ENCODE measurements around the gene C16orf95. TPM values are rescaled to one million over a fixed set of nuclear protein-coding genes. Genes with fewer than 3 reads are reported as not detected.
"Not testable (repeated sequence)": the region's sequence is repeated elsewhere in the genome, so short reads cannot be mapped to it uniquely, and the experiment has no call there.

The C16orf95 gene
- total RNA-seq, 2 experiments from 2014 or later: 11.2 to 13.6 TPM

- H3K4me3 Mint-ChIP-seq: no peak overlapping the region
- ATAC-seq (no peak), DNase-seq (no peak)
- H3K4me1 Mint-ChIP-seq: peaks cover 19% of the 10 kb centered on the region
- H3K27ac Mint-ChIP-seq: peak overlapping the region; percentile 11
- CTCF ChIA-PET: interaction anchor here (0.7 to 1.2 kb wide), 2 partner anchors 12 to 40 kb away, joined by 3 read pairs; partner anchors contain the start of gene FBXO31
- no peaks in the 10 kb centered on the region for H3K27me3 Mint-ChIP-seq
- peaks cover 31% of the 10 kb centered on the region for H3K36me3 Mint-ChIP-seq
- no peaks in the 10 kb centered on the region for H3K9me3 Mint-ChIP-seq (ENCODE audit: low read depth)
Measured at GRCh38 chr16:87343753-87344050, 26.5 kb upstream of the C16orf95 start.

- ATAC-seq: no peak
- H3K4me1 Mint-ChIP-seq: peaks cover 20% of the 10 kb centered on the region
Measured at GRCh38 chr16:87342978-87343752, 26.0 kb upstream of the C16orf95 start.

GRCh38 chr16:87342504-87342903 is 25.3 kb upstream of the C16orf95 start:
- Mint-ChIP-seq H3K9me3 (ENCODE audit: low read depth) (no peaks in the 10 kb centered on the region), H3K4me1 (peaks cover 24% of the 10 kb centered on the region), H3K27me3 (no peaks in the 10 kb centered on the region), H3K4me3 (no peak overlapping the region), H3K27ac (no peak overlapping the region), H3K36me3 (peaks cover 33% of the 10 kb centered on the region)
- DNase-seq: no peak
- CTCF ChIA-PET: no interaction called here
- ATAC-seq: no peak

More at GRCh38 chr16:87342978-87343752, 26.0 kb upstream of the C16orf95 start:
- CTCF ChIA-PET: interaction anchor here (0.7 kb wide), 1 partner anchor 11 kb away, joined by 3 read pairs; no protein-coding TSS in a partner anchor
- no peaks in the 10 kb centered on the region for H3K27me3 Mint-ChIP-seq
- no peaks in the 10 kb centered on the region for H3K9me3 Mint-ChIP-seq (ENCODE audit: low read depth)
- no peak overlapping the region for H3K27ac Mint-ChIP-seq
- no peak for DNase-seq
- no peak overlapping the region for H3K4me3 Mint-ChIP-seq
- peaks cover 31% of the 10 kb centered on the region for H3K36me3 Mint-ChIP-seq

- H3K4me3 Mint-ChIP-seq: no peak overlapping the region
- peaks cover 23% of the 10 kb centered on the region for H3K4me1 Mint-ChIP-seq
- no peaks in the 10 kb centered on the region for H3K9me3 Mint-ChIP-seq (ENCODE audit: low read depth)
- no peaks in the 10 kb centered on the region for H3K27me3 Mint-ChIP-seq
- H3K27ac Mint-ChIP-seq: no peak overlapping the region
- H3K36me3 Mint-ChIP-seq: peaks cover 32% of the 10 kb centered on the region
- DNase-seq (no peak), ATAC-seq (no peak)
- CTCF ChIA-PET: no interaction called here
Measured at GRCh38 chr16:87340198-87340597, 23.0 kb upstream of the C16orf95 start.

DNA sequence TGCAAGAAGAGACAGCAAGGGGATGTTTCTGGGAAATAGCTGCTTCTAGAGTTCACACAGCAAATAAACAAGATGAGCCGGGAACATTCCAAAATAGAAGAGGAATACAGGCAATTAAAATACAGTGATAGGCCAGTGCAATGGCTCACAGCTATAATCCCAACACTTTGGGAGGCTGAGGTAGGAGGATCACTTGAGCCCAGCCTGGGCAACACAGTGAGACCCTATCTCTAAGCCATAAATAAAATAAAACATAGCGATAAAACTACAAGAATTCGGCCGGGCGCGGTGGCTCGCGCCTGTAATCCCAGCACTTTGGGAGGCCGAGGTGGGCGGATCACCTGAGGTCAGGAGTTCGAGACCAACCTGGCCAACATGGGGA is 22.5 kb upstream of the C16orf95 start:
- CTCF ChIA-PET: not testable (repeated sequence)

DNA sequence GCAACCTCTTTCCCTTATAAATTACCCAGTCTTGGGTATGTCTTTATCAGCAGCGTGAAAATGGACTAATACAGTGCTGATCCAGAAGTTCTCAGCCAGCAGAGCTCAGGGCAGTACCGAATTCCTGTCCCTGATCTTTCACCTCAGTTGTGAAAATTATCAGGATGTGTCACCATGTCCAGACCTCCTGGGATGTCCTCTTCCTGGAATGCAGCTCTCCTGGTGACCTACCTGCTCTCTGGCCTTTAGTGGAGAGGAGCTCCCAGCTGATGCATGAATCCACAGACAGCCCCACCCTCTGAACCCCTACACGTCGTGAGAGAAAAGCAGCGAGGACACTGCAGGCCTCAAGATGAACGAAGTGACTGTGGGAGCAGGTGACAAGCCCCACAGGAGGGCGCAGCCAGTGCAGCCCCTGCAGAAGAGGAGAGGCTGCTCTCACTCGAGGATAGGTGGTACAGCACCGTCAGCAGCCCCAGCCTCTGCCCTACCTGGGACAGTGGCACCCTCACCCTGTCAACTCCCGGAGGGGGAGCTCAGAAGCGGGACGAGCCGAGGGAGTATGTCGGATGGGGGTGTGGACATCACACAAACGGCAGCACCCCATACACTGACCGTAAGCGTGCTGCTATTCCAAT is 22.0 kb upstream of the C16orf95 start:
- Mint-ChIP-seq H3K27me3 (no peaks in the 10 kb centered on the region), H3K4me1 (peaks cover 21% of the 10 kb centered on the region), H3K27ac (no peak overlapping the region), H3K36me3 (peaks cover 32% of the 10 kb centered on the region), H3K4me3 (no peak overlapping the region), H3K9me3 (ENCODE audit: low read depth) (no peaks in the 10 kb centered on the region)
- ATAC-seq (no peak), DNase-seq (no peak)
- CTCF ChIA-PET: no interaction called here

More for the DNA sequence above, 22.5 kb upstream of the C16orf95 start:
- H3K27ac Mint-ChIP-seq; H3K9me3 Mint-ChIP-seq (ENCODE audit: low read depth); ATAC-seq; H3K27me3 Mint-ChIP-seq; DNase-seq; H3K4me3 Mint-ChIP-seq: not testable (repeated sequence)
- Mint-ChIP-seq H3K4me1 (peaks cover 23% of the 10 kb centered on the region), H3K36me3 (peaks cover 32% of the 10 kb centered on the region)

- ATAC-seq: no peak
- no peak overlapping the region for H3K4me3 Mint-ChIP-seq
- no peak for DNase-seq
- H3K36me3 Mint-ChIP-seq: peaks cover 28% of the 10 kb centered on the region
- CTCF ChIA-PET: no interaction called here
- H3K9me3 Mint-ChIP-seq (ENCODE audit: low read depth): no peaks in the 10 kb centered on the region
- H3K4me1 Mint-ChIP-seq: peaks cover 14% of the 10 kb centered on the region
- H3K27ac Mint-ChIP-seq: no peak overlapping the region
- no peaks in the 10 kb centered on the region for H3K27me3 Mint-ChIP-seq
Measured at GRCh38 chr16:87338155-87338765, 21.1 kb upstream of the C16orf95 start.

DNA sequence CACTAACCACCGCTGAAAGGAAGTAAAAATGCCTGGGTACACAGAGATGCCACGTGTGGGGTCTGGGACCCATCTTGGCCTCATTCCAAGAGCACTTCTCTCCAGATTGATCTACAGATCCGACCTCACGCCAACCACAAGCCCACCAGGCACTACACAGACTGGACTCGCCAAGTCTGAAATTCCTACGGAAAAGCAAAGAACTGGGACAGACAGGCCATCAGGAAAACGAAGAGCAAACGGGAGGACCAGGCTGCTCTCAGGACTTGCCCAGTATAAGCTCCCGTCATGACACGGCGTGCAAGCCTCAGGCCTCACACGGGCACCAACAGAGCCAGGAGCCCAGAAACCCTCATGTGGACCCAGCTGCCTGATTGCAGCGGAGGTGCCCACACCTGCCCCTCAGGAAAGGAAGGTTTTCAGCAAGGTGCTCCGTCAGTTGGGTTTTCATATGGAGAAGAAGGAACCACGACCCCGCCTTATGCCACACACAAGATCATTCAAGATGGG is 20.1 kb upstream of the C16orf95 start:
- CTCF ChIA-PET: no interaction called here
- no peak for ATAC-seq
- no peaks in the 10 kb centered on the region for H3K27me3 Mint-ChIP-seq
- peaks cover 24% of the 10 kb centered on the region for H3K36me3 Mint-ChIP-seq
- peak overlapping the region; percentile 26 for H3K27ac Mint-ChIP-seq
- DNase-seq: no peak
- H3K9me3 Mint-ChIP-seq (ENCODE audit: low read depth): no peaks in the 10 kb centered on the region
- H3K4me1 Mint-ChIP-seq: peaks cover 14% of the 10 kb centered on the region
- no peak overlapping the region for H3K4me3 Mint-ChIP-seq

GRCh38 chr16:87336434-87337240 is 19.4 kb upstream of the C16orf95 start:
- no peaks in the 10 kb centered on the region for H3K27me3 Mint-ChIP-seq
- H3K4me1 Mint-ChIP-seq: peaks cover 18% of the 10 kb centered on the region
- CTCF ChIA-PET: no interaction called here
- peaks cover 21% of the 10 kb centered on the region for H3K36me3 Mint-ChIP-seq
- no peaks in the 10 kb centered on the region for H3K9me3 Mint-ChIP-seq (ENCODE audit: low read depth)
- no peak overlapping the region for H3K27ac Mint-ChIP-seq
- no peak for DNase-seq
- H3K4me3 Mint-ChIP-seq: no peak overlapping the region
- no peak for ATAC-seq

DNA sequence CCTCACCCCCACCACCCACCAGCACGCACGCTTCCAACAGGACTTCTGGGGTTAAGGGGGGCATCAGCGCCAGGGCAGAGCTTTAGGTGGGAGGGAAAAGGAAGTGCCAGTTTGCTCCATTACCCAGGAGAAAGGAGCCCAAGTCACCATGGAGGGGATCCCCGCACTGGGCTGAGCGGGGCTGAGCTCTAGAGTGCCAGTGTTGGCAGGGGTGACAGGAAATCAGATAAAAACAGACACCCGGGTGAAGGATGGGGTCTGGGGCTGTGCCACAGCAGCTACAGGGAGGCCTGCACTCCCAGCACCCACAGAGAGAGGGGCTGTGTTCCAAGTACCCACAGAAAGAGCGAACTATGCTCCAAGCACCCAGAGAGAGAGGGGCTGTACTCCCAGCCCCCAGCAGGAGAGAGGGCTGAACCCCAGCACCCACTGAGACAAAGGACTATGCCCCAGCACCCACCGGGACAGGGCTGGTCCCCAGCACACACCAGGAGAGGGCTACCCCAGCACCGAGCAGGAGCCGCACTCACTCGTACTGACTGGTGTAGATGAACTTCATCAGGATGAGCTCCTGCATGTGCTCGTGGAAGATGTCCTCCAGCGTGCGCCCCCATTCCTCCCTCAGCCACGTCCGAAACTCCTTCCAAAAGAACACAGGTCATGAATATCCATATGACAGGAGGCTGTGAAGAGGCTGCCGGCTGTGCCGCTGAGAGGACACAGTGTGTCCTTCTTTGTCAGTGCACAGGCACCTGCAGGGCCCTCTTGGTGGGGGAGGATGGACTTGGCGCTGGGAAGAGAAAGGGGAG is 18.6 kb upstream of the C16orf95 start:
- no peaks in the 10 kb centered on the region for H3K27me3 Mint-ChIP-seq
- peaks cover 20% of the 10 kb centered on the region for H3K36me3 Mint-ChIP-seq
- peaks cover 21% of the 10 kb centered on the region for H3K4me1 Mint-ChIP-seq
- no peak overlapping the region for H3K4me3 Mint-ChIP-seq
- no peak for ATAC-seq
- no peaks in the 10 kb centered on the region for H3K9me3 Mint-ChIP-seq (ENCODE audit: low read depth)
- H3K27ac Mint-ChIP-seq: peak overlapping the region; percentile 33
- CTCF ChIA-PET: interaction anchor here (0.6 kb wide), 1 partner anchor 11 kb away, joined by 3 read pairs; no protein-coding TSS in a partner anchor
- DNase-seq: no peak

- Mint-ChIP-seq H3K27me3 (no peaks in the 10 kb centered on the region), H3K9me3 (ENCODE audit: low read depth) (no peaks in the 10 kb centered on the region), H3K27ac (no peak overlapping the region), H3K36me3 (peaks cover 19% of the 10 kb centered on the region), H3K4me1 (peaks cover 18% of the 10 kb centered on the region), H3K4me3 (no peak overlapping the region)
- CTCF ChIA-PET: interaction anchor here (0.6 kb wide), 1 partner anchor 10 kb away, joined by 3 read pairs; no protein-coding TSS in a partner anchor
- ATAC-seq: no peak
- DNase-seq: no peak
Measured at GRCh38 chr16:87334651-87335624, 17.7 kb upstream of the C16orf95 start.
